GM21526 (cell line): Measurements from ENCODE around the gene MGAT5B.

Experiments
- ATAC-seq: cut with Tn5 transposase; IDR thresholded peaks from one replicate; pipeline ENCODE4 v1.9.1; 2021; ENCODE audit warnings: moderate library complexity; ENCODE audit not compliant: unreplicated experiment, low FRiP score

MGAT5B gene

DNA sequence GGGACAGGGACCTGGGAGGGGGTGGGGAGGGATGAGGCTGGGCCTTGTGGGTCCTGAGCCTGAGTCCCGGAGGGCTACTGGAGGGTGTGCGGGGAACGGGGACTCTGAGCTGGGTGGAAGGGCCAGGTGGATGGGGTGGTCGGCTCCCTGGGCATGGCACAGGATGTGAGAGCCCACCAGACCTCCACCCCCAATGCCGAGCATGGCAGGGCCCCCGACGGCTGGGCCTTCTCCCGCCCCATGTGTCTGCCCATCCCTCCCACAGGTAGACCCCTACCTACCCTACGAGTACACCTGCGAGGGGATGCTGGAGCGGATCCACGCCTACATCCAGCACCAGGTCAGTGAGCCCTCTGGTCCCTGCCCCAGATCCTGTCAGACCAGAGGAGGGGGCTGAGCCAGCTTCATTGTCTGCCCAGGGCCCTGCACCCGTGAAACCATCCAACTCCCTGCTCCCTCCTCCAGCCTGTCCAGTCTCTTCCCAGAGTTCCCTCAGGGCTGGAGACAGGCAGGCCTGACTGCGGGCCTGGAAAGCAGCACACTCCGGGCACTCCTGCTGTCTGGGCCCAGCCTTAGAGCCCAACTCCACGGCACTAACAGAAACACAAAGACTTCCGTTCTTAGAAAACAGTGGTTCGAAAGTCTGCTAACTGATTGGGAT, 78.0 kb downstream of the MGAT5B start:
- ATAC-seq = no peak

DNA sequence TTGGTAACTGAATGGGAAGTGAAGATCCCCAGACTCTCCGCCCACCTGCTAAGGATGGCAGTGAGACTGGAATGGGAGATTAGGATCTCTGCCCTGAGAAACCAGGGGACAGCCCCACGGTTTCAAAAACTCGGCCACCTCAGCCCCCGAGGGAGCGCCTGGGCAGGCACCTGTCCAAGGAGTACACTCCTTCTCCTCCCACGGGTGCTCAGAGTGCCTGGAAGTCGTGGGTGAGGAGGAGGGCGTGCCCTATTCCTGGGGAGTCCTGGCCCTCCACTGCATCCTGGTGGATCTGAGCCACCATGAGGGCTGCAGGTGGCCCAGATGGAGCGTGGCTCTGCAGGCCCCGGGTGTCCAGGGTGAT, 78.5 kb downstream of the MGAT5B start:
- no peak for ATAC-seq

DNA sequence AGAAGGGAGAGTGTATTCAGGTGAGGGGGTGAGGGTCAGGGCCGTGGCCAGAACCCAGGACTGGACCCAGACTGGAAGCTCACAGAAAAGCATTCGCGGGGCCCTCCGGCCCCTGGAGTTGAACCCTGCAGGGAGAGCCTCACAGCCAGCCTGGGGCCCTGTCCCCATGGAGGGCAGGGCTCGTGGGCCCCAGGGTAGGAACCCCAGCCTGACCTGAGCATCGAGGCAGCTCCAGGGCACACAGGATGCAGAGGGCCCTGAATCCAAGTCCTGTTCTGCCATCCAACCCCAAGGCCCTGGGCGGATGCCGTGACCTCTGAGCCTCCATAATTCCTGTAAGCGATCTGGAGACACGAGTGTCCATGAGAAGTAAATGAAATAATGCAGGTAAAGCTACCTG, 79.1 kb downstream of the MGAT5B start:
- ATAC-seq = no peak

DNA sequence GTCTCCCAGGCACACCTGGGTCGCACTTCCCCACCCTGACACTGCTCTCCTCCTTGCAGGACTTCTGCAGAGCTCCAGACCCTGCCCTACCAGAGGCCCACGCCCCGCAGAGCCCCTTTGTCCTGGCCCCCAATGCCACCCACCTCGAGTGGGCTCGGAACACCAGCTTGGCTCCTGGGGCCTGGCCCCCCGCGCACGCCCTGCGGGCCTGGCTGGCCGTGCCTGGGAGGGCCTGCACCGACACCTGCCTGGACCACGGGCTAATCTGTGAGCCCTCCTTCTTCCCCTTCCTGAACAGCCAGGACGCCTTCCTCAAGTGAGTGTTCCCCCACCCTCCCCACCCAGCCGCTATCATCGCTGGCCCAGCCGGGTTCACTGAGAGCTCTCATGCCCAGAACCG, 79.6 kb downstream of the MGAT5B start:
- ATAC-seq = no peak

DNA sequence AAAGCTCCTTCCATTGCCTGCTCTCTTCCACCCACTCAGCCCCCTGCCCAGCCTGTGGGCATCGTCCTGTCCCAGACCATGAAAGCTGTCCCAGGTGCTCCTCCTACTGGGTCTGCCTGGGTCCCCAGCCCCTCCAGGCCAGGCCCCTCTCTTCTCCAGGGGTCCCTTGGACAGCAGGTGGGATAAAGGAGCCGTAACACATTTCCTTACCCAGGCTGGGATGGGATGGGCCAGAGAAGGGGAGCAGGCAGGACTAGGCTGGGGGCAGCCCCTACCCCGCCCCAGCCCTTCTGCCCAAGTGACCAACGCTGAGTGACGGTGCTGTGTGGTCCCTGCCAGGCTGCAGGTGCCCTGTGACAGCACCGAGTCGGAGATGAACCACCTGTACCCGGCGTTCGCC, 80.1 kb downstream of the MGAT5B start:
- ATAC-seq = no peak

DNA sequence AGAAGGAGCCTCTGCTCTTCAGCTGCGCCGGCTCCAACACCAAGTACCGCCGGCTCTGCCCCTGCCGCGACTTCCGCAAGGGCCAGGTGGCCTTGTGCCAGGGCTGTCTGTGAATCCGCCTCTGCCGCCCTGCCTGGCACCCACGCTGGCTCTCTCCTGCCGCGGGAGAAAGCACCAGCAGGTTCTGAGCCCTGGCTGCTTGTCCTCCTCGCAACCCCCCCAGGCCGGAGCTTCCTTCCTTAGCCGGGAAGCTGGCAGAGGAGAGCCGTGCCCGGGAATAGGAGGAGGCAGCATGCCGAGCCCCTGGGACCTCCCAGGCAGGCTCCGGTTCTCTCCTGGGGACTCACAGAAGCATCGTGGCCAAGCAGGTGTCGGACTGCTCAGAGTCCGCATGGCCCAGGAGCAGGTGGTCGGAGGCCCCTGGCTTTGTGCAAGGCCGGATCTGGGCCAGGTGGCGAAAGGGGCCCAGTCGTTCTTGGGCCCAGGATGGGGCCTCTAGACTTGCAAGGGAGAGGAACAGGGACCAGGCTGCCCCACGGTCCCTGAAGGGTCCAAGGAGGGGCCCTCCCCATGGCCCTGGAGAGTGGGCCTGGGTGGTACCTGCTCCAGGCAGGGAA, 80.6 kb downstream of the MGAT5B start:
- ATAC-seq = no peak

DNA sequence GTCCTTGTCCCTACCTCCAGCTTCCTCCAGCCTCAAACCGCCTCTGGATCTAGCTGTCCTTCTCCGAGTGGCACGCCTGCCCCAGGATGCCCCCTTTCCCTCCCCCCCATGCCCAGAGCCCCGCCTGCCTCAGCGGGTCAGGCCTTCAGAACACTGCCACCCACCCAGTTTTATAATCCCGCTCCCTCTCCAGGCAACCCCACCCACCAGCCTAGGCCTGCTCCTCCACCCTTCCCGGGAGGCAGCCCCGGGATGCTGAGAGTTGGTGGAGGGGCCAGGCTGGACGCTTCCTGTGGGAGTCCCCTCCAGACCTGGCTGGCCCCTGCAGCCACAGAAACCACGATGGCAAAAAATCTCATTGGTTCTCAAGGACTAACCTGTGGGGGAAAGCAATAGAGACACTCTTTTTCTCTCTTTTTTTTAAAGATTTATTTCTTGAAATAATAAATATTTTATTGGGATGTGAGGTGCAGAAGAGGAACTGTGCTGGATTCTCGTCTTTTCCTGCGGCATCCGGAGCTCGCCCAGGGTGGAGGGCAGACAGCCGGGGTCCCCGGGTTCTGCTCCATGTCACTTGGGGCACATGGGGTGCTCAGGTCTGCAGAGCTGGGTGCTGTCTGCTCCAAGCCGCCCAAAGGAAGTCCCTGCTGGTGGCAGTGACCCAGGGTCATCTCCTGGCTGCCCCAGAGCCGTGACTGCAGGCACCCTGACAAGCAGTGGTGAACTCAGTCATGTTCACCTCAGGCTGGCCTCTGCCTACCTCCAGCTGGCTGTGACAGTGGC, 81.9 kb downstream of the MGAT5B start:
- ATAC-seq = no peak

DNA sequence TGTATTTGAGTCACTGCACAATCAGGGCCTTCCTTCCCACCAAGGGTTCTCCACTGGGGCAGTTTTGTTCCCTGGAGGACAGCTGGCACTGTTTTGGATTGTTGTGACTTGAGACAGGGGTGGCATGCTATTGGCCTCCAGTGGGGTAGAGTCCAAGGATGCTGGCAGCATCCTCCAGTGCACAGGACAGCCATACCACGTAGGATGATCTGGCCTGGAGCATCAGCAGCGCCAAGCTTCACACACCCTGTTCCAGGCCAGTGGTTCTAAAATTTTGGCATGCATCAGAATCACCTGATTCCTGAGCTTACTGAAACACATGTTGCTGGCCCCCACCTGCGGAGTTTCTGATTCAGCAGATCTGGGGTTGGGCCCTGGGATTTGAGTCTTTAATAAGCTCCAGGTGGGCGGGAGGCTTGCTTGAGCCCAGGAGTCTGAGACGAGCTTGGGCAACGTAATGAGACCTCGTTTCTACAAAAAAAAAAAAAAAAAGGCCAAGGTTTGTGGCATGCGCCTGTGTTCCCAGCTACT, 83.2 kb downstream of the MGAT5B start:
- no peak for ATAC-seq

DNA sequence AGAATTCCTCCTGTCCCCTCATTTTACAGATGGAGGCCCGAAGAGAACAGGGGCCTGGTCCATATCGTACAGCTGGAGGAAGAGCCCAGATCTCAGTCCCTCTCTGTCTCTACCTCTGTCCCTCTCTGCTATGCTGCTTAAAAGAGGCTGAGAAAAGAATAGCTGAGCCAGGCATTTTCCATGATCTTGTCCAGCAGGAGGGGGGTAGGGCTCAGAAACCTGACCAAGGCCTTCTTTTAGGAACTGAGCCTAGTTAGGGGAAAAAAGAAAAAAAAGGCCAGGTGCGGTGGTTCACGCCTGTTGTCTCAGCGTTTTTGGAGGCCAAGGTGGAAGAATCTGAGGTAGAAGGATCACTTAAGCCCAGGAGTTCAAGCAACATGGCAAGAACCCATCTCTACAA, 84.2 kb downstream of the MGAT5B start:
- ATAC-seq = no peak

DNA sequence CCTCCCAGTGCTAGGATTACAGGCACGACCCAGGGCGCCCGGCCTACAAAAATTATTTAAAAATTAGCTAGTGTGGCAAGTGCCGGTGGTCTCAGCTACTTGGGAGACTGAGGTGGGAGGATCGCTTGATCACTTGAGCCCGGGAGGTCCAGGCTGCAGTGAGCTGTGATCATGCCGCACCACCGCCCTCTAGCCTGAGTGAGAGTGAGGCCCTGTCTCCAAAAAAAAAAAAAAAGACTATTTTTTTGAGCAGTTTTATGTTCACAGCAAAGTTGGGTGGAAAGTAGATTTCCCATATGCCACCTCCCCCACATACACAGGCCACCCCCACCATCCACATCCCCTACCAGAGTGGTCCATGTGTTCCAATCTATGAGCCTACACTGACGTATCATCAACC, 84.9 kb downstream of the MGAT5B start:
- ATAC-seq = no peak

DNA sequence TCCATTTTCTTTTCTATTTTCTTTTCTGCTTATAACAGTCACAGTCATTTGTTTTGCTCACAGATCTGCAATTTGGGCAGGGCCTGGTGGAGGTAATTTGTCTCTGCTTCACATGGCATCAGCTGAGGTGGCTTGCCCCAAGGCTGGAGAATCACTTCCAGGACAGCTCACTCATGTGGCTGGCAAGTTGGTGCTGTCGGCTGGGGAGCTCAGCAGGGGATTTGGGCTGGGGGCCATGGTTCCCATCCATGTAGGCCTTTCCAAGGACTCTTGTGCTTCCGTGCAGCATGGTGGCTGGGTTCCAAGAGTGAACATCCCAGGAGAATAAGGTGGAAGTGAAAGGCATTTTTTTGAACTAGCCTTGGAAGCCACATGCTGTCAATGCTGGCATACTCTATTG, 85.7 kb downstream of the MGAT5B start:
- ATAC-seq = no peak

DNA sequence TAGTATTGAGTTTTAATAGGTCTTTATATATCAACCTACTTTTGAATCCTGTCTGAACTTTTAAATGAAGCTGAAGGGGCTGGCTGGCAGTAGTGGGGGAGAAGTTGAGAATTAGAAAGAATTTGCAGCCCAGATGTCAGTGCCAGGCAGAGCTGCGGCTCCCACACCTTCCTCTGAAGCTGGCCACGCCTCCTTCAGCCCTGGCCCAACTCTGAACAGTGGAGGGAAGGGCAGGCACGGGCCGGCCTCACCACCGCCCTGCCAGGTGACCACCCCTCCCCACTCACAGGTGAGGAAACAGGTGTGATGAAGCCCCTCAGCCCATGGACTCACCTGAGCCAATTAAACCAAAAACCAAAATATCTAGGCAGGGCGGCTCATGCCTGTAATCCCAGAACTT, 87.0 kb downstream of the MGAT5B start:
- ATAC-seq = no peak

DNA sequence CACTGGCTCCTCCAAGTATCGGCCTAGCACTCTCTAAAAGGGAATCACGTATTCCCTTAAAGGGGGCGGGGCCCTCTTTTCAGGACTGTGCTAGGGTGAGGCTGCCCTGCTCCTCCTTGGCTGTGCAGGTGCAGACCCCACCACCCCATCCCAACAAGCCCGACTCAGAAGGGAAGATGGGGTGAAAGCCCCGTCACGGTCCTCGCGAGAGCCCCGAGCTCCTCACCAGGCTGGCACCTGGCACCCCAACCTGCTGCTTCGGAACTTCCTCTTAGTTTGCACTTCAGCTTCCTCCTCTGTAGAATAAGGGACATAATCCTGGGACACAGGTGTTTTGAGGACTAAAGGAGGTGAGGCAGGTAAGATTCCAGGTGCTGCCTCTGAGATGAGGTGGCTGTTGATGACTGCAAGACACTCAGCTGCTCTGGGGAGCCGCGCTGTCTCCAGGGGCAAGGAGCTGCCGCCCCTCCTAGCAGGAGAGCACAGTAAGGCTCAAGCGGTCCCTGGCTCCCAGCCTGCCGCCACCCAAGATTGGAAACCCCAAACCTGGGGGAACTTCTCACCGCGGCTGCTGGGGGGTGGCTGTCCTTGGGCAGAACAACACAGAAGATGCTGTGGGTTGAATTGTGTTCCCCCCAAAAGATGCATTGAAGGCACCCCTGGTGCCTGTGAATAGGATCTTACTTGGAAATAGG, 88.8 kb downstream of the MGAT5B start:
- ATAC-seq = no peak

DNA sequence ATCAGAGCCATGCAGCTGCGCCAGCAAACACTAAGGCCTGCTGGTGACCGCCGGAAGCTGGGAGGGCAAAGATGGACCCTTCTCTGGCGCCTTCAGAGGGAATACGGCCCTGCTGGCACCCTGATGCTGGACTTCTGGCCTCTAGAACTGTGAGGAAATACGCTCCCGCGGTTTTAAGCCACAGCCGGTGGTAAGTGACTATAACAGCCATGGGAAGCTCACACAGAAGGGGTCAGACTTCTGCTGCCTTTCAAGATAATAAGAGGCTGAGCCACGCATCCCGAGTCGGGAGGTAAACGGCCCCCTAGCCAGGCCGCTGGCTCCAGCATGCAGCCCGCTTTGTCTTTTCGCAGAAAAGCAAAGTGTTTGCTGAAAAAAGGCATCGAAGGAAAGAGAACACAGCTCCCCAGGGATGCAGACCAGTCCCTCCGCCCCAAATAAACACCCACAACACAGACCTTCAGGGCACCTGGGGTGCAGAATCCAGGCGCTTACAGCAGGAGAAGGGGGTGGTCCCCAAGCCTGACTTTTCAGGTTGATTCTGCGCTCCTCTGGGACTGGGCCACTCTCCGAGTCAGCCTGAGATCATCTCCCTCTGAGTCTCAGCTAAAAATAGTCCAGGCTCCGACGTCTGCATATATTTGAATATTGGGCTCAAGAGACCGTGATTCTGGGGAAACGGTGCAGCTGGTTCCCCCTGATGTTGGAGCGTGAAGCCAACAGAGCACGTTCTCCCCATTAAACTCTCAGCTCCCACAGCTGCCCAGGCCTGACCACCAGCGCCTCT, 89.7 kb downstream of the MGAT5B start:
- ATAC-seq = no peak

DNA sequence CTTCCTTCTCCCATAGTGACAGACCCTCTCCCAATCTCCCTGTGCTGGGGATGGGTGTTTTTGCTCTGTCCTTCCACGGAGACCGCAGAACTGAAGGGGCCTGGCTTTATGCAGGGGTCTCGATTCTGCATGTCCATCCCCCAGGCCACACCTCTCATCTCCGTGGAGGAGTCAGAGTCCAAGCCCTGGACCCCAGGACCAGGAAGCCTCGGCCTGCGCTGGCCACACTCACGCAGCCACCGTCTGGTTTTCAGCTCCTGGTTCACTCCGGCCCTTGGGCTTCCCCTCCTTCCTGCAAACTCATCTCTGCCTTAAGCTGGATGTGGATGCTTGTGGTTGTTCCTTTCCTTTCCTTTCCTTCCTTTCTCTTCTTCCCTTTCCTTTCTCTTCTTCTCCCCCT, 90.8 kb downstream of the MGAT5B start:
- no peak for ATAC-seq

DNA sequence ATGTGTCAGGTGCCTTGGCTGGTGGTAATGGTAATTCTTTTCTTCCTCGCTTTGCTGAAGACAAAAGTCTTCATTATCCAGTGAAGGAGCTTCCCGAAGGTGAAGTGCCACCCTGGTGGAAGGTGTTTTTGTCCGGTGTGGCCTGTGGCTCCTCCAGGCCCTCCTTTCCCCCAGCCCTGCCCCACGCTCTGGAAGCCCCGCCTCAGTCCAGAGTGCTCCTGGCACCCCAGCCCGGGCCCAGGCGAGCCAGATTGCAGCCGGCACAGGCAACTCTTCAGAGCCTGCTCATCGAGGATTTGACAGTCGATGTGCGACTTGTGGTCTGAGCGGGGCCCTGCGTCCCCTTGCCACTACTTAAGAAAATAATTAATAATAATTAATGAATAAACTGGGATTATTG, 93.7 kb downstream of the MGAT5B start:
- no peak for ATAC-seq

DNA sequence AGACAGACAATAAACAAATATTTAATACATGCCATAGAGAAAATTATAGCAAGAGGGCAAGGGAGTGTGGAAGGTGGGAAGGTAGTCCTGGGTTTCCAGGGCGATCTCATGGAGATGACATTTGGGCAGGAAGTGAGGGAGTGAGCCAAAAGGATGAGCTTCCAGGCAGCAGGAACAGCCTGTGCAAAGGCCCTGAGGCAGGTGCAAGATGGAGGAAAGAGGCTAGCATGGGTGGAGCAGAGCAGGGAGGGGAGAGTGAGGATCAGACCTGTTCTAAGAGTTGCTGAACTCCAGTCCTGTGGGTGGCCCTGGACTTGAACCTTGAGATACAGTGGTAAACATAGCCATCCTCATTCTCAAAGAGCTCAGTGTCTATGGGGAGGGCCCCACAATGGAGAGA, 94.7 kb downstream of the MGAT5B start:
- no peak for ATAC-seq

DNA sequence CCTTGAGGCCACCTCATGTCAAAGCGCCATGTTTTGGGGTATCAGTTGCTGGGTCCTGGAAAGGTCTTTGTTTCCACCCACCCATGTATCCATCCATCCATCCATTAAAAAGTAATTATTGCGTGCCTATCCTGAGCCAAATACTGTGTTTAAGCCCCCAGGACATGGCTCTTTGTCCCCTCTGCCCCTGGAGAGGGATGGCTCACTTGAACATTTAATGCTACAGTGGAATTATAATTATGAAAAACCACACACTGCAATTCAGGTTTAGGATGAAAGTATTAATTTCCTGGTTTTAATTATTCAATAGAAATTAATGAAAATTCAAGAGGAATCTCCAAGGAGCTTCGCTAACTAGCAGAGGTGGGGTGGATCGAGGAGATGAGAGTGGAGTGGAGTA, 97.8 kb downstream of the MGAT5B start:
- no peak for ATAC-seq

DNA sequence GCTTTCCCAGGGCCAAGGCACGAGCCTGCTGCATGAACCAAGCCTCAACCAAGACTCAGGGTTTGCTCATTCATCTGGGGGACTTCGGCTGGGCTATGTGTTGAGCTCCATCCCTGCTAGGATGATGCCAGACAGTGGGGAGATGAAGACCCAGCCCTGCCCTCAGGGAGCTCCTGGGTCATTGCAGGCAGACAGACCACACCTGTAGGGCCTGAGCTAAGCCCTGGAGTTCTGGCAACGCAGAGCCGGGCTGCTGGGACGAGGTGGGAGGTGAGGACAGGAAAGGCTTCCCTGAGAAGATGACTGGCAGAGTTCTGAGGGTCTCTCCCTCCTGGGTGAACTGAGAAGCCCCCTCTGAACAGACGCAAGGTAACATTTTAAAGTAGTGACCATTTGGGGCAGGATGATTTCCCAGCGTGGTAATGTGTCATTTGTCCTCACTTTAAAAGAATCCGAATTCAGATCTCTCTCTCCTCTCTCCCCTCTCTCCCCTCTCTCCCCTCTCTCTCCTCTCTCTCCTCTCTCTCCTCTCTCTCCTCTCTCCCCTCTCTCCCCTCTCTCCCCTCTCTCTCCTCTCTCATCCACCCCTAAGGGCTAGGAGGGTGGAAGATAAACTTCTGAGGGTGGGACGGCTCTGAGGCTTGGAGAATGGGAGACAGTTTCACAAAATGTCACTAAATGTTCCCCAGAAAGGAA, 98.4 kb downstream of the MGAT5B start:
- no peak for ATAC-seq

DNA sequence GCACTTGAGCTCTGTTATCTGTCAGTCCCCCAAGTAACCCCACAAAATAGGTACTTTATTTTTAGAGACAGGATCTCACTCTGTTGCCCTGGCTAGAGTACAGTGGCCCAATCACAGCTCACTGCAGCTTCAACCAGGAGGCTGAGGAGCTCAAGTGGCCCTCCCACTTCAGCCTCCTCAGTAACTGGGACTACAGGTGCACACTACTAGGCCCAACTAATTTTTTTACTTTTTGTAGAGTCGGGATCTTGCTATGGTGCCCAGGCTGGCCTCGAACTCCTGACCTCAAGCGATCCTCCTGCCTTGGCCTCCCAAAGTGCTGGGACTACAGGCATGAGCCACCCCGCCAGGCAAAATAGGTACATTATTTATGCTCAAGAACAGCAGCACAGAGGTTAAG, 99.6 kb downstream of the MGAT5B start:
- ATAC-seq = no peak
